Right lobe of liver (tissue), 6 donors: Measurements from ENCODE around the gene NCOA3. TPM values are rescaled to one million over a fixed set of nuclear protein-coding genes. Genes with fewer than 3 reads are reported as not detected.

Experiments used
- ATAC-seq, 4 donors: fragments of 200-7000 bp; cut with Tn5 transposase; one replicate each; pipeline ENCODE4 v1.9.1; 2020; ENCODE audit warnings: mild to moderate bottlenecking in 4 of 4, moderate library complexity in 4 of 4
- DNase-seq, 3 donors: peaks; one replicate each; pipeline ENCODE4 v3.0.0-alpha.2; 2020
- H3K27ac ChIP-seq, 3 donors: fragments of 200-600 bp; one replicate each; pipeline ENCODE4 v1.8.0; 2022
- H3K27me3 ChIP-seq, 2 donors: fragments of 200-600 bp; one replicate each; pipeline ENCODE4 v1.8.0; 2022
- H3K36me3 ChIP-seq, 4 donors: fragments of 200-600 bp; sonication (generic) in 1 of 4; one replicate each; pipeline versions ENCODE4 v1.5.1 to v1.8.0; 2017 to 2022; ENCODE audit warnings: control low read depth in 1 of 4
- H3K4me1 ChIP-seq, 4 donors: fragments of 200-600 bp; sonication (generic) in 1 of 4; one replicate each; pipeline versions ENCODE4 v1.5.1 to v1.8.0; 2017 to 2022; ENCODE audit warnings: control low read depth in 1 of 4
- H3K4me3 ChIP-seq, 3 donors: fragments of 200-600 bp; one replicate each; pipeline ENCODE4 v1.8.0; 2022
- H3K9me3 ChIP-seq, 4 donors: fragments of 200-600 bp; sonication (generic) in 1 of 4; one replicate each; pipeline versions ENCODE4 v1.5.1 to v1.8.0; 2017 to 2022; ENCODE audit warnings: control low read depth in 1 of 4
- CTCF ChIP-seq, 4 donors: fragments of 200-600 bp in 3 of 4; fragments of 450-650 bp in 1 of 4; IDR thresholded peaks; one replicate each; pipeline versions ENCODE4 v1.5.1 to v1.8.0; 2016 to 2022; ENCODE audit warnings: antibody characterized with exemption in 4 of 4, mild to moderate bottlenecking in 2 of 4
- POLR2A ChIP-seq: fragments of 450-650 bp; IDR thresholded peaks from one replicate; pipeline ENCODE4 v1.6.1; 2017; ENCODE audit warnings: antibody characterized with exemption, mild to moderate bottlenecking
- WGBS: methylation state at CpG from one replicate; pipeline ENCODE4 v1.1.6; 2018; ENCODE audit warnings: low coverage, low lambda C conversion rate; ENCODE audit not compliant: insufficient coverage; ENCODE audit errors: missing lambda C conversion rate; 5-methylcytosine and 5-hydroxymethylcytosine counted together
- intact Hi-C, 2 donors: fragments of 100-400 bp; cut with DNase I; formaldehyde crosslinking; loops; one replicate each; pipeline versions ENCODE4 v1.11.2 to v1.14.1; 2022
- total RNA-seq, 6 experiments: library from RNA; depleted of rRNA in 2 of 6; stranded (reverse); fragments of >200 nt in 2 of 6; fragmentation: NEBNext Ultra II Directional in 3 of 6; extraction: Animal tissue kit (Norgen Biotek cat#: 25700) in 3 of 6; gene quantifications; one replicate each; pipeline versions ENCODE4 v1.1.0 to v1.2.4, GENCODE V29; 2016 to 2023
- donor health status: DM: no; HTN: yes; CAD: no.
- donor health status: DM: no; HTN: no; CAD: no.
- donor health status: DM: no; HTN: no; CAD: no.
- donor health status: DM: no; HTN: yes; CAD: no.
- donor health status: DM: no; HTN: yes; CAD: no.

NCOA3 gene
- total RNA-seq, 6 experiments from 2014 or later, result 11.2 to 15.1 (median 13.8) TPM

- H3K4me3 ChIP-seq, result no peak overlapping the region
- ATAC-seq, result no peak
- H3K9me3 ChIP-seq, result no peaks in the 10 kb centered on the region
- intact Hi-C loops, result no loop called here
- H3K36me3 ChIP-seq, result no peaks in the 10 kb centered on the region
- 88% methylated on average over 2 of the region's 2 CpGs for WGBS
- H3K27ac ChIP-seq, result no peak overlapping the region
- H3K27me3 ChIP-seq, result no peaks in the 10 kb centered on the region
- no peak for TF ChIP-seq POLR2A
- no peak for TF ChIP-seq CTCF (IDR thresholded peaks at IDR 0.05)
- H3K4me1 ChIP-seq, result peaks cover 0 to 11% (median under 1%) of the 10 kb centered on the region in 4 donors
- DNase-seq, result no peak
Measured at GRCh38 chr20:47544852-47545251, 43.2 kb downstream of the NCOA3 start.

GRCh38 chr20:47545499-47545898 lies 43.8 kb downstream of the NCOA3 start:
- Histone ChIP-seq H3K4me3 (no peak overlapping the region), H3K36me3 (no peaks in the 10 kb centered on the region), H3K4me1 (peaks cover 0 to 5% (median 0%) of the 10 kb centered on the region in 4 donors), H3K27me3 (no peaks in the 10 kb centered on the region), H3K27ac (no peak overlapping the region), H3K9me3 (no peaks in the 10 kb centered on the region)
- WGBS, result 87% methylated on average over 3 of the region's 4 CpGs
- ATAC-seq, result no peak
- DNase-seq, result no peak
- no peak for TF ChIP-seq POLR2A
- TF ChIP-seq CTCF (IDR thresholded peaks at IDR 0.05), result no peak
- intact Hi-C loops, result no loop called here

GRCh38 chr20:47546184-47547033 lies 44.7 kb downstream of the NCOA3 start:
- Histone ChIP-seq H3K27ac (no peak overlapping the region), H3K9me3 (no peaks in the 10 kb centered on the region), H3K4me3 (no peak overlapping the region), H3K4me1 (no peaks in the 10 kb centered on the region), H3K27me3 (no peaks in the 10 kb centered on the region), H3K36me3 (no peaks in the 10 kb centered on the region)
- WGBS, result 81% methylated on average over 13 of the region's 13 CpGs
- DNase-seq, result no peak
- no peak for TF ChIP-seq POLR2A
- no peak for TF ChIP-seq CTCF (IDR thresholded peaks at IDR 0.05)
- no peak for ATAC-seq
- intact Hi-C loops, result no loop called here

GRCh38 chr20:47547034-47547387 lies 45.3 kb downstream of the NCOA3 start:
- no peak overlapping the region for H3K4me3 ChIP-seq
- no peaks in the 10 kb centered on the region for H3K27me3 ChIP-seq
- H3K9me3 ChIP-seq, result no peaks in the 10 kb centered on the region
- H3K36me3 ChIP-seq, result no peaks in the 10 kb centered on the region
- ATAC-seq (no peak), DNase-seq (no peak)
- no peaks in the 10 kb centered on the region for H3K4me1 ChIP-seq
- TF ChIP-seq CTCF (IDR thresholded peaks at IDR 0.05) (no peak), POLR2A (no peak)
- WGBS, result 90% methylated on average over 5 of the region's 5 CpGs
- intact Hi-C loops, result no loop called here
- H3K27ac ChIP-seq, result no peak overlapping the region
